Ovary (tissue), 9 donors: Measurements from ENCODE around the gene PTCRA. TPM values are rescaled to one million over a fixed set of nuclear protein-coding genes. Genes with fewer than 3 reads are reported as not detected.

Experiments used
- DNase-seq, 5 donors: peaks; one replicate each; pipeline ENCODE4 v3.0.0-alpha.2; 2019 to 2020
- H3K27ac ChIP-seq, 2 donors: fragments of 200-600 bp; one replicate each; pipeline versions ENCODE4 v1.5.1 to v1.8.0; 2019 to 2022
- H3K27me3 ChIP-seq: fragments of 200-600 bp; one replicate; pipeline ENCODE4 v1.8.0; 2022
- H3K36me3 ChIP-seq: fragments of 200-600 bp; sonication (generic); one replicate; pipeline ENCODE4 v1.5.1; 2019
- H3K4me1 ChIP-seq: one replicate; pipeline ENCODE4 v1.8.1; 2013; ENCODE audit warnings: mild to moderate bottlenecking, moderate library complexity; ENCODE audit not compliant: insufficient read depth
- H3K4me3 ChIP-seq: fragments of 200-600 bp; sonication (generic); one replicate; pipeline ENCODE4 v1.5.1; 2017
- H3K9me3 ChIP-seq, 2 donors: fragments of 200-600 bp in 1 of 2; sonication (generic) in 1 of 2; one replicate each; pipeline versions ENCODE4 v1.5.1 to v1.8.1; 2013 to 2019; ENCODE audit warnings: mild to moderate bottlenecking in 1 of 2, moderate library complexity in 1 of 2
- EP300 ChIP-seq: sonication (generic); formaldehyde crosslinking; IDR thresholded peaks from one replicate; pipeline ENCODE4 v1.6.1; 2017; ENCODE audit warnings: antibody characterized with exemption
- POLR2A ChIP-seq: fragments of 450-650 bp; IDR thresholded peaks from one replicate; pipeline ENCODE4 v1.6.1; 2017; ENCODE audit warnings: antibody characterized with exemption, mild to moderate bottlenecking, moderate library complexity
- WGBS, 3 donors: extraction: QIAGEN DNeasy Blood & Tissue Kit in 1 of 3; methylation state at CpG; one replicate each; pipeline versions ENCODE4 v1.1.5 to v1.1.7; 2013 to 2017; 5-methylcytosine and 5-hydroxymethylcytosine counted together
- intact Hi-C, 4 donors: fragments of 100-400 bp; cut with DNase I; formaldehyde crosslinking; loops; one replicate each; pipeline versions ENCODE4 v1.11.0 to v1.15.1; 2022 to 2023
- polyA plus RNA-seq, 2 donors: library from polyadenylated mRNA; stranded (reverse); fragments of 200-250 nt in 1 of 2; fragments of 350-450 nt in 1 of 2; fragmentation: Illumina TruSeq in 1 of 2; extraction: RNeasy Lipid Tissue Mini Kit (QIAGEN cat#74804) in 1 of 2; gene quantifications; one replicate each; pipeline ENCODE4 v1.2.3, GENCODE V29; 2013 to 2014
- total RNA-seq, 7 donors: library from RNA; depleted of rRNA in 2 of 7; stranded (reverse); fragments of >200 nt in 2 of 7; fragmentation: NEBNext Ultra II Directional in 3 of 7; extraction: Animal tissue kit (Norgen Biotek cat#: 25700) in 3 of 7; gene quantifications; one replicate each; pipeline versions ENCODE4 v1.1.0 to v1.2.4, GENCODE V29; 2016 to 2023
- TF ChIP-seq, protein P1 (sequence below), 3 donors: fragments of 450-650 bp in 2 of 3; fragments of 200-600 bp in 1 of 3; IDR thresholded peaks; one replicate each; pipeline versions ENCODE4 v1.5.1 to v1.8.0; 2016 to 2022; ENCODE audit warnings: antibody characterized with exemption in 3 of 3, mild to moderate bottlenecking in 1 of 3
- donor health status: DM: no; HTN: no; CAD: no; lungs with moderate emphysema.
- donor health status: DM: no; HTN: no; CAD: no.
- donor health status: Bipolar disorder and iron deficiency.
- donor health status: DM: yes; HTN: yes; CAD: no.
- donor health status: DM: no; HTN: no; CAD: no.
- donor health status: DM: yes; HTN: yes; CAD: no.

The PTCRA gene
- total and polyA plus RNA-seq, 9 donors: 0.55 TPM; not detected in 8

DNA sequence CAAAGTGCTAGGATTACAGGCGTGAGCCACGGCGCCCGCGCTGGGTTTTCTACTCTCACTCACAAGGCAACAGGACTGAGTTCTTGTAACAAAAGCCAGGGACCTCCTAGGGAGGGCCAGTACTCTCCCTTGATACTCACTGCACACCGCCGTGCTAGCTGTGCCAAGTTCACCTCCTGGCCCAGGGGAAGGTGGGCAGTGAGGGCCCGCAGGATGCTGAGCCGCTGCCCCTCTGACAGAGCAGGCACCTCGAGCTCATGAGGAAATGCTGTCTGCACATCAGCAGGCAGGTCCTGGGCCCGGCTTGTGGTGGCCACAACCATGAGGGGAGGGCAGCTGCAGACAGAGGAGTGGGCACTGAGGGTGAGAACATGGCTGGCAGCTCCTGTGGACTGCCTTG lies 51.4 kb downstream of the PTCRA start:
- no peak overlapping the region for H3K4me3 ChIP-seq
- H3K27ac ChIP-seq: no peak overlapping the region
- H3K9me3 ChIP-seq: no peaks in the 10 kb centered on the region
- DNase-seq: no peak
- intact Hi-C loops: loop anchor here in 1 of 4 donors (10.0 kb wide), 1 partner anchor 52 kb away; the partner anchor contains the start of gene PTCRA
- 91 to 95% (median 93%) methylated on average over 11 of the region's 11 CpGs for WGBS, 3 donors
- H3K36me3 ChIP-seq: peaks cover 3% of the 10 kb centered on the region
- no peak for TF ChIP-seq POLR2A
- no peak for TF ChIP-seq EP300
- TF ChIP-seq, protein P1, sequence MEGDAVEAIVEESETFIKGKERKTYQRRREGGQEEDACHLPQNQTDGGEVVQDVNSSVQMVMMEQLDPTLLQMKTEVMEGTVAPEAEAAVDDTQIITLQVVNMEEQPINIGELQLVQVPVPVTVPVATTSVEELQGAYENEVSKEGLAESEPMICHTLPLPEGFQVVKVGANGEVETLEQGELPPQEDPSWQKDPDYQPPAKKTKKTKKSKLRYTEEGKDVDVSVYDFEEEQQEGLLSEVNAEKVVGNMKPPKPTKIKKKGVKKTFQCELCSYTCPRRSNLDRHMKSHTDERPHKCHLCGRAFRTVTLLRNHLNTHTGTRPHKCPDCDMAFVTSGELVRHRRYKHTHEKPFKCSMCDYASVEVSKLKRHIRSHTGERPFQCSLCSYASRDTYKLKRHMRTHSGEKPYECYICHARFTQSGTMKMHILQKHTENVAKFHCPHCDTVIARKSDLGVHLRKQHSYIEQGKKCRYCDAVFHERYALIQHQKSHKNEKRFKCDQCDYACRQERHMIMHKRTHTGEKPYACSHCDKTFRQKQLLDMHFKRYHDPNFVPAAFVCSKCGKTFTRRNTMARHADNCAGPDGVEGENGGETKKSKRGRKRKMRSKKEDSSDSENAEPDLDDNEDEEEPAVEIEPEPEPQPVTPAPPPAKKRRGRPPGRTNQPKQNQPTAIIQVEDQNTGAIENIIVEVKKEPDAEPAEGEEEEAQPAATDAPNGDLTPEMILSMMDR (IDR thresholded peaks at IDR 0.05): no peak
- H3K27me3 ChIP-seq: no peaks in the 10 kb centered on the region
- no peaks in the 10 kb centered on the region for H3K4me1 ChIP-seq

- Histone ChIP-seq H3K27me3 (no peaks in the 10 kb centered on the region), H3K36me3 (peaks cover 3% of the 10 kb centered on the region), H3K27ac (no peak overlapping the region), H3K4me1 (no peaks in the 10 kb centered on the region), H3K4me3 (no peak overlapping the region), H3K9me3 (no peaks in the 10 kb centered on the region)
- TF ChIP-seq POLR2A (no peak), EP300 (no peak)
- TF ChIP-seq, protein P1 (IDR thresholded peaks at IDR 0.05): no peak
- no peak for DNase-seq
- intact Hi-C loops: loop anchor here in 1 of 4 donors (10.0 kb wide), 1 partner anchor 53 kb away; the partner anchor contains the start of gene PTCRA
- WGBS, 3 donors: 86 to 94% (median 92%) methylated on average over 12 of the region's 12 CpGs
Measured at GRCh38 chr6:42968126-42968701, 52.4 kb downstream of the PTCRA start.

- 67 to 92% (median 75%) methylated on average over 4 of the region's 4 CpGs for WGBS, 3 donors
- H3K27ac ChIP-seq: no peak overlapping the region
- no peaks in the 10 kb centered on the region for H3K9me3 ChIP-seq
- no peak overlapping the region for H3K4me3 ChIP-seq
- TF ChIP-seq, protein P1 (IDR thresholded peaks at IDR 0.05): no peak
- no peak for TF ChIP-seq EP300
- TF ChIP-seq POLR2A: no peak
- no peak for DNase-seq
- no peaks in the 10 kb centered on the region for H3K4me1 ChIP-seq
- no peaks in the 10 kb centered on the region for H3K27me3 ChIP-seq
- intact Hi-C loops: loop anchor here in 1 of 4 donors (10.0 kb wide), 1 partner anchor 54 kb away; the partner anchor contains the start of gene PTCRA
- H3K36me3 ChIP-seq: peaks cover 3% of the 10 kb centered on the region
Measured at GRCh38 chr6:42968783-42969182, 52.9 kb downstream of the PTCRA start.

- no peaks in the 10 kb centered on the region for H3K36me3 ChIP-seq
- H3K27me3 ChIP-seq: no peaks in the 10 kb centered on the region
- no peak for TF ChIP-seq EP300
- TF ChIP-seq, protein P1 (IDR thresholded peaks at IDR 0.05): no peak
- no peak for TF ChIP-seq POLR2A
- H3K27ac ChIP-seq: no peak overlapping the region
- H3K9me3 ChIP-seq: no peaks in the 10 kb centered on the region
- 88 to 96% (median 92%) methylated on average over 2 of the region's 2 CpGs for WGBS, 3 donors
- intact Hi-C loops: loop anchor here in 1 of 4 donors (10.0 kb wide), 1 partner anchor 55 kb away; the partner anchor contains the start of gene PTCRA
- no peak overlapping the region for H3K4me3 ChIP-seq
- no peak for DNase-seq
- no peaks in the 10 kb centered on the region for H3K4me1 ChIP-seq
Measured at GRCh38 chr6:42969431-42969830, 53.6 kb downstream of the PTCRA start.
